ENCODE data around the gene ZBTB21.

DNA sequence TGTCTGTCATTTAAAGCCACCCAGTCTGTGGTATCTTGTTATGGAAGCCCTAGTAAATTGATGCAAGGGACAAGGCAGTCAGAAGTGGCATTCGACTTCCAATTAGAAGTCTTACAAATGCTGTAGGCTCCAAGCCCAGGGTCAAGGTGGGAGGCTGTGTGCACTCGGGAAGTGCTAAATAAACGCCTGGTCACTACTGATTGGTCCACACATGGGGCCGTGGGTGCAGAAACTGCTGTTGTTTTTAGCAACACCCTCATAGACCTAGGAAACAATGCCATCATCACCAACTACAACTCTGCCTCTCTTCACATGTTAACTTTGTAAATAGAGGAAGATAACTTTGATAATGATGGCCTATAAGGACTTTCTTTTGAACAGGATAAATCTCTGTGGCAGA is 20.2 kb upstream of the ZBTB21 start:
- TF ChIP-seq POLR2A (IDR thresholded peaks at IDR 0.05): no peak
- TF ChIP-seq EP300 (IDR thresholded peaks at IDR 0.05): no peak
- TF ChIP-seq, protein P1, sequence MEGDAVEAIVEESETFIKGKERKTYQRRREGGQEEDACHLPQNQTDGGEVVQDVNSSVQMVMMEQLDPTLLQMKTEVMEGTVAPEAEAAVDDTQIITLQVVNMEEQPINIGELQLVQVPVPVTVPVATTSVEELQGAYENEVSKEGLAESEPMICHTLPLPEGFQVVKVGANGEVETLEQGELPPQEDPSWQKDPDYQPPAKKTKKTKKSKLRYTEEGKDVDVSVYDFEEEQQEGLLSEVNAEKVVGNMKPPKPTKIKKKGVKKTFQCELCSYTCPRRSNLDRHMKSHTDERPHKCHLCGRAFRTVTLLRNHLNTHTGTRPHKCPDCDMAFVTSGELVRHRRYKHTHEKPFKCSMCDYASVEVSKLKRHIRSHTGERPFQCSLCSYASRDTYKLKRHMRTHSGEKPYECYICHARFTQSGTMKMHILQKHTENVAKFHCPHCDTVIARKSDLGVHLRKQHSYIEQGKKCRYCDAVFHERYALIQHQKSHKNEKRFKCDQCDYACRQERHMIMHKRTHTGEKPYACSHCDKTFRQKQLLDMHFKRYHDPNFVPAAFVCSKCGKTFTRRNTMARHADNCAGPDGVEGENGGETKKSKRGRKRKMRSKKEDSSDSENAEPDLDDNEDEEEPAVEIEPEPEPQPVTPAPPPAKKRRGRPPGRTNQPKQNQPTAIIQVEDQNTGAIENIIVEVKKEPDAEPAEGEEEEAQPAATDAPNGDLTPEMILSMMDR (IDR thresholded peaks at IDR 0.05): no peak

Measured in stomach (tissue), 4 donors.